SK-N-SH (cell line): ENCODE data around the gene FAAP24.
"Not testable (repeated sequence)": the region's sequence is repeated elsewhere in the genome, so short reads cannot be mapped to it uniquely, and the experiment has no call there.

Experiments used
- CTCF ChIP-seq: fragments of 200-600 bp; sonication (generic); IDR thresholded peaks from 2 replicates; pipeline ENCODE4 v1.6.1; 2017; ENCODE audit warnings: antibody characterized with exemption, mild to moderate bottlenecking, moderate library complexity
- ZBTB33 ChIP-seq: IDR thresholded peaks from 2 replicates; pipeline ENCODE4 v1.4.0; 2012; ENCODE audit warnings: low read depth, borderline replicate concordance

- not testable (repeated sequence) for TF ChIP-seq ZBTB33, CTCF
Measured at GRCh38 chr19:32979807-32980206, 7.8 kb downstream of the FAAP24 start.
